Measurements from ENCODE around the gene CDK5.

The CDK5 gene

DNA sequence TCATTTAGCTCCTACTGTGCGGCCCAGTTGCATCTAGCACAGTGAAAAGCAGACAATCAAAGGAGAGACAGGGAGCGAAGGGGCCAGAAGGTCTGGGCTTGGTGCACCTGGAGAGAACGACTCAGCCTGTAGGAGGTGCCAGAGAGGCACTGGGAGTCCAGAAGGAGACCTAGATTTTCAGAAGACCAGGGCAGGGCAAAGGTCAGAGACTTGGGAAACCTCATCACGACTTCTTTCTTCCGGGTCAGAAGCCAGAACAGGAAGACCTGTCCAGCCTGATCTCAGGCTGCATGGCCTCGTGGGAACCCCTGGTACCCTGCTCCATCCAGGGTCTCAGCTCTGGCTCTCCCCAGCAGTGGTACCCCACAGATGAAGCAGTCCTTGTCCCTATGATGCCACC lies 33.7 kb upstream of the CDK5 start:
- Histone ChIP-seq H3K4me3 (IDR thresholded peaks at IDR 0.05; ENCODE audit: insufficient read depth, low read depth, low read length) (no peak overlapping the region), H4K20me1 (ENCODE audit: insufficient read depth) (peaks cover 17% of the 10 kb centered on the region), H3K79me2 (ENCODE audit: insufficient read depth, low read depth) (peaks cover 96% of the 10 kb centered on the region), H3K27ac (no peak overlapping the region), H2AFZ (ENCODE audit: low read depth) (no peak overlapping the region), H3K9ac (no peak overlapping the region), H3K36me3 (ENCODE audit: insufficient read depth) (no peaks in the 10 kb centered on the region; the same call in 1 of the 2 replicates), H3K4me2 (no peak overlapping the region), H3K4me1 (ENCODE audit: low read depth, poor library complexity, severe bottlenecking) (peaks cover 15% of the 10 kb centered on the region), H3K27me3 (ENCODE audit: insufficient read depth, low read depth) (no peaks in the 10 kb centered on the region)
- TF ChIP-seq, protein P1, sequence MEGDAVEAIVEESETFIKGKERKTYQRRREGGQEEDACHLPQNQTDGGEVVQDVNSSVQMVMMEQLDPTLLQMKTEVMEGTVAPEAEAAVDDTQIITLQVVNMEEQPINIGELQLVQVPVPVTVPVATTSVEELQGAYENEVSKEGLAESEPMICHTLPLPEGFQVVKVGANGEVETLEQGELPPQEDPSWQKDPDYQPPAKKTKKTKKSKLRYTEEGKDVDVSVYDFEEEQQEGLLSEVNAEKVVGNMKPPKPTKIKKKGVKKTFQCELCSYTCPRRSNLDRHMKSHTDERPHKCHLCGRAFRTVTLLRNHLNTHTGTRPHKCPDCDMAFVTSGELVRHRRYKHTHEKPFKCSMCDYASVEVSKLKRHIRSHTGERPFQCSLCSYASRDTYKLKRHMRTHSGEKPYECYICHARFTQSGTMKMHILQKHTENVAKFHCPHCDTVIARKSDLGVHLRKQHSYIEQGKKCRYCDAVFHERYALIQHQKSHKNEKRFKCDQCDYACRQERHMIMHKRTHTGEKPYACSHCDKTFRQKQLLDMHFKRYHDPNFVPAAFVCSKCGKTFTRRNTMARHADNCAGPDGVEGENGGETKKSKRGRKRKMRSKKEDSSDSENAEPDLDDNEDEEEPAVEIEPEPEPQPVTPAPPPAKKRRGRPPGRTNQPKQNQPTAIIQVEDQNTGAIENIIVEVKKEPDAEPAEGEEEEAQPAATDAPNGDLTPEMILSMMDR (conservative IDR thresholded peaks at IDR 0.05; ENCODE audit: low read depth, low read length), result peak; percentile 61

DNA sequence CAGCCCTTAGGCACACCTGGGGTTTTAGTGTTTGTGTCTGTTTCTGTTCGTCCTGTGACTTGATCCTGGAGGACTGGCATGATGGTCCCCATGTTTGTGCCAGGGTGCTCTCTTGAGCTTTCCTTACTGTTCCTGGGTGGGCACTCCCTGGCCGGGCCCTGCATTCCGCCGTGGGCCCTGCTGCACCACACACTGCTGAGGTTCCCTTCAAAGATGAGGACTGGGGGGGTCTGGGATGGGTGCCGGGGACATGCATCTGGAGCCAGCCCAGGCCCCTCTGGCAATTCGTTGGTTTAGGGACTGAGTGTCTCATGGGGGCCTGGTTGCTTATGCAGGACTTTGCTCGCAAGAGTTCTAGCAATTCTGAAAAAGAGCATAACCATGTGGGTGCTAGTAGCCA lies 33.3 kb upstream of the CDK5 start:
- Histone ChIP-seq H2AFZ (ENCODE audit: low read depth) (no peak overlapping the region), H4K20me1 (ENCODE audit: insufficient read depth) (peaks cover 17% of the 10 kb centered on the region), H3K79me2 (ENCODE audit: insufficient read depth, low read depth) (peaks cover 92% of the 10 kb centered on the region), H3K27ac (no peak overlapping the region), H3K36me3 (ENCODE audit: insufficient read depth) (no peaks in the 10 kb centered on the region; the same call in 1 of the 2 replicates), H3K4me1 (ENCODE audit: low read depth, poor library complexity, severe bottlenecking) (peaks cover 15% of the 10 kb centered on the region), H3K9ac (no peak overlapping the region), H3K4me2 (no peak overlapping the region), H3K27me3 (ENCODE audit: insufficient read depth, low read depth) (no peaks in the 10 kb centered on the region), H3K4me3 (IDR thresholded peaks at IDR 0.05; ENCODE audit: insufficient read depth, low read depth, low read length) (no peak overlapping the region)
- TF ChIP-seq, protein P1 (conservative IDR thresholded peaks at IDR 0.05; ENCODE audit: low read depth, low read length), result no peak

DNA sequence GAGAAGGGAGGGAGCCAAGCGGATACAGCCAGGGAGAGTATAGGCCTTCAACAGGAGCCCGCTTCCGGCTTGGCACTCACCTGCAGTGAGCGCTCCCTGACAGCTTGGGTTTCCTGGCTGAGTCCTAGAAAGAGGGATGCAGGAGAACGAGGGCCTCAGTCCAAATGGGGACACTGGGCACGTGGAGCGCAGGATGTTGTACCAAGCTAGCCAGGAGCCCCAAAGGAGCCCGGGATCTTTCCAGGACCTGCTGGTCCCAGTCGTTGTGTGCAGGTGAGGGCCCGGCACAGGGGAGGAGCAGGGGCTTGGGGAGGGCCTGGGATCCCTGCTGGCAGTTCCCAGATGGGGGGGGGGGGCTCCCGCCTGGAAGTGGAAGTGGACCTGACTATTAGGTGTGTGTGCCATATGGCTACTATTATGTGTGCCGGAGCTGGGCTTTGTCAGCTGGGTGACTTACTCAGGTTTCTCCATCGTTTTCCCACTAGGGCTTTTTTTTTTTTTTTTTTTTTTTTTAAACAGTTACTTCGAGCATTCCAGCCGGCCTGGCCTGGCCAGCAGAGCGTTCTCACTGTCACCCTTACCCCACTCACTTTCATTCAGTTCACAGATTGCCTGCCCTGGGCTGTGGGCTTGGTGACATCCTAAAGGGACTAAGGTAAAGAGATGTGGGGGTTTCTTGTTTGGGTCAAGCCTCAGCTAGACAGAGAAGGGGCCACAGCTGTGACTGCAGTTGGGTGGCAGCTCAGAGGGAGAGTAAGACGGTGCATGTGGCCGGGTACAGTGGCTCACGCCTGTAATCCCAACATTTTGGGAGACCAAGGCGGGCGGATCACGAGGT lies 32.4 kb upstream of the CDK5 start:
- Histone ChIP-seq H3K36me3 (ENCODE audit: insufficient read depth) (no peaks in the 10 kb centered on the region; the same call in 1 of the 2 replicates), H3K4me1 (ENCODE audit: low read depth, poor library complexity, severe bottlenecking) (peaks cover 23% of the 10 kb centered on the region), H3K79me2 (ENCODE audit: insufficient read depth, low read depth) (peaks cover 83% of the 10 kb centered on the region), H3K4me2 (no peak overlapping the region), H3K4me3 (IDR thresholded peaks at IDR 0.05; ENCODE audit: insufficient read depth, low read depth, low read length) (no peak overlapping the region), H4K20me1 (ENCODE audit: insufficient read depth) (peaks cover 14% of the 10 kb centered on the region), H3K27ac (no peak overlapping the region), H2AFZ (ENCODE audit: low read depth) (no peak overlapping the region), H3K27me3 (ENCODE audit: insufficient read depth, low read depth) (no peaks in the 10 kb centered on the region), H3K9ac (no peak overlapping the region)
- TF ChIP-seq, protein P1 (conservative IDR thresholded peaks at IDR 0.05; ENCODE audit: low read depth, low read length), result no peak

DNA sequence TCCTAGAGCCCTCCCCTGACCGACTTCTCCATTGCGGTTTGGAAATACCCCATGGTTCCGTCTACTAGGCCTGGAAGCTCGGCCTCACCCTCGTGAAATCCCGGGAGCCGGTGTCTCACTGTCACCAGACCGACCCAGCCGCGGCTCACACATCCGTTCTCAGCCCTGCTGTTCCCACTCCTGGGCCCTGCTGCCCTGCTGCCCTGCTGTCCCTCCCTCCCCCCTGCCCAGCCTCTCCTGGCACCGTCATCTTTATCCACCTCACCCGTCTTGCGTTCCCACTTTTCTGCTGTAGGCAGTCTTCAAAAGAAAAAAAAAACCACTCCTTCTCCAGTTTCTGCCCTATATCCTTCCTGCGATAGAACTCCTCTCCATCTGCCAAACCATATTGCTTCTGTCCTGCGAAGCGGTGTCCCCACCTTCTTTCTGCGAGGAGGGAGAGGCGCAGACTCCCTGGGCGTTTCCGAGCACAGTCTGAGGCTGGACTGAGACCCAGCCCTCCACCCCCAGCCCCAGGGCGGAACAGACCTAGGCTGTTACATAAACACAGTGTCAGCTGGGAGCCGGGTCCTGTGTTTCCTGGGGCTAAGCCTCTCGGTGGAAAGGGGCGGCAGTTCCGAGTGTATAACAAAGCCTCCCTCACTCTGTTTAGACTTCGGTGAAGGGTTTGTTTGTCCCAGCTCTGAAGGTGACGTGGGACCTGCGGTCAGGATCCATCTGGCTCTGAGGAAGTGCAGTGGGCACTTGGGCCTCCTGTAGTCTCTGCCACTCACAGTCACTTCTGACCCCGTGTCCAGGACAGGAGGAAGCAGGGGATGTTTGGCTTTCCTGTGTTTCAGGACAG lies 31.4 kb upstream of the CDK5 start:
- Histone ChIP-seq H2AFZ (ENCODE audit: low read depth) (no peak overlapping the region), H3K79me2 (ENCODE audit: insufficient read depth, low read depth) (peaks cover 73% of the 10 kb centered on the region), H3K27ac (no peak overlapping the region), H3K36me3 (ENCODE audit: insufficient read depth) (no peaks in the 10 kb centered on the region; the same call in 1 of the 2 replicates), H3K27me3 (ENCODE audit: insufficient read depth, low read depth) (no peaks in the 10 kb centered on the region), H3K4me1 (ENCODE audit: low read depth, poor library complexity, severe bottlenecking) (peaks cover 27% of the 10 kb centered on the region), H3K9ac (no peak overlapping the region), H4K20me1 (ENCODE audit: insufficient read depth) (peaks cover 14% of the 10 kb centered on the region), H3K4me2 (peak overlapping the region; percentile 99; the same call in 1 of the 2 replicates), H3K4me3 (IDR thresholded peaks at IDR 0.05; ENCODE audit: insufficient read depth, low read depth, low read length) (no peak overlapping the region)
- TF ChIP-seq, protein P1 (conservative IDR thresholded peaks at IDR 0.05; ENCODE audit: low read depth, low read length), result no peak
